GM12872 (cell line): ENCODE measurements around the gene SLC16A9.

Experiments
- TF ChIP-seq, protein P1 (sequence below): IDR thresholded peaks from 3 replicates; pipeline ENCODE4 v1.5.1; 2011; ENCODE audit warnings: low read depth, mild to moderate bottlenecking, low read length, moderate library complexity; ENCODE audit not compliant: insufficient read depth

SLC16A9 gene

DNA sequence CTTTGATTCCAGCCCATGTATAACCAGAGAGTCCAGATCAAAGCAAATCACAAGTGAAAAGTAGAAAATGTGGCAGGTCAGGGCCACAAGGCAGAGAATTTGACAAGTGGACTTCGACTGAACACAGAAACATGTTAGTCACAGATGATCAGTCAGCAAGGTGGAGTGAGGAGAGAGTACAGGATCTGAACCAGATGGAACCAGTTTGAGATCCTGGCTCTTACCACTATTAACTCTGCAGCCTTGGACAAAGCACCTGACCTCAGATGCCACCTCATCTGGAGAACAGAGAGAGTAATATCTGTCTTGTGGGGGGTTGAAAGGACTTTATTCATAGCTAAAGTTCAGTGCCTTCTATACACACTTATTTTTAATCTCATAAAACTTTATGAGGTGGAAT, 39.2 kb upstream of the SLC16A9 start:
- TF ChIP-seq, protein P1, sequence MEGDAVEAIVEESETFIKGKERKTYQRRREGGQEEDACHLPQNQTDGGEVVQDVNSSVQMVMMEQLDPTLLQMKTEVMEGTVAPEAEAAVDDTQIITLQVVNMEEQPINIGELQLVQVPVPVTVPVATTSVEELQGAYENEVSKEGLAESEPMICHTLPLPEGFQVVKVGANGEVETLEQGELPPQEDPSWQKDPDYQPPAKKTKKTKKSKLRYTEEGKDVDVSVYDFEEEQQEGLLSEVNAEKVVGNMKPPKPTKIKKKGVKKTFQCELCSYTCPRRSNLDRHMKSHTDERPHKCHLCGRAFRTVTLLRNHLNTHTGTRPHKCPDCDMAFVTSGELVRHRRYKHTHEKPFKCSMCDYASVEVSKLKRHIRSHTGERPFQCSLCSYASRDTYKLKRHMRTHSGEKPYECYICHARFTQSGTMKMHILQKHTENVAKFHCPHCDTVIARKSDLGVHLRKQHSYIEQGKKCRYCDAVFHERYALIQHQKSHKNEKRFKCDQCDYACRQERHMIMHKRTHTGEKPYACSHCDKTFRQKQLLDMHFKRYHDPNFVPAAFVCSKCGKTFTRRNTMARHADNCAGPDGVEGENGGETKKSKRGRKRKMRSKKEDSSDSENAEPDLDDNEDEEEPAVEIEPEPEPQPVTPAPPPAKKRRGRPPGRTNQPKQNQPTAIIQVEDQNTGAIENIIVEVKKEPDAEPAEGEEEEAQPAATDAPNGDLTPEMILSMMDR: no peak

- TF ChIP-seq, protein P1: no peak
Observed at GRCh38 chr10:59745163-59745650, 35.6 kb upstream of the SLC16A9 start.

DNA sequence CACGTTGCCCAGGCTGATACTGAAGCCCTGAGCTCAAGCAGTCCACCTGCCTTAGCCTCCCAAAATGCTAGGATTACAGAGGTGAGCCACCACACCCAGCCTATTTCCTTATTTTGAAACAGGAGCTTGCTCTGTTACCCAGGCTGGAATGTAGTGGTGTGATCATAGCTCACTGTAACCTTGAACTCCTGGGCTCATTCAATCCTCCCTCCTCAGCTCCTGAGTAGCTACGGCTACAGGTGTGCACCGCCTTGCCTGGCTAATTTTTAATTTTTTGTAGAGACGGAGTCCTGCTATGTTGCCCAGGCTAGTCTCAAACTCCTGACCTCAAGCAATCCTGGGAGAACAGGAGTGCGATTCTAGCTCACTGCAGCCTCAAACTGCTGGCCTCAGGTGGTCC, 31.9 kb upstream of the SLC16A9 start:
- TF ChIP-seq, protein P1: no peak

- TF ChIP-seq, protein P1: no peak
Observed at GRCh38 chr10:59741048-59741447, 31.4 kb upstream of the SLC16A9 start.

GRCh38 chr10:59736749-59737148, 27.1 kb upstream of the SLC16A9 start:
- TF ChIP-seq, protein P1: no peak

- TF ChIP-seq, protein P1: no peak
Observed at GRCh38 chr10:59735296-59735695, 25.6 kb upstream of the SLC16A9 start.

DNA sequence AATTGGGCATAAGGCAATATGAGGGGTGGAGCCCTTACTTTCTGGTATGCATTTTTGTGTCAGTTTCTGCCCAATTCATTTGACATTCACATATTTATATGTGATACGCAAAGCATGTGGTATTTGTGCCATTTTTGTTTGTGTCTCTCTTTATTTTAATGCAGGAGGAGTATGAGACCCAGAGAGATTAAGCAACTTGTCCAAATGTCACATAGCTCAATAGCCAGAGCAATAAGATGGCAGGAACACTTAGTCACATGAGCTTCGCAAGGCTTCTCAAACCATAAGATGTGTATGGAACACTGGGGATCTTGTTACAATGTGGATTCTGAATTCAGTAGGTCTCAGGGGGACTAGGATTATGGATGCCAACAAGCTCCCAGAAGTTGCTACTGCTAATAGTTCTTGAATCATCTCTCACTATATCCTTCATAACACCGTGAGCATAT, 24.4 kb upstream of the SLC16A9 start:
- TF ChIP-seq, protein P1: no peak
